Type B pancreatic cell (in vitro differentiated cells): ENCODE measurements around the gene RETN. TPM values are rescaled to one million over a fixed set of nuclear protein-coding genes. Genes with fewer than 3 reads are reported as not detected.

Experiments used
- DNase-seq: peaks from one replicate; pipeline ENCODE4 v3.0.0; 2021; ENCODE audit warnings: mixed read lengths; ENCODE audit not compliant: unreplicated experiment; ENCODE audit errors: extremely low spot score
- H3K27ac Mint-ChIP-seq: 2 replicates; pipeline ENCODE4 v1.8.0; 2021; ENCODE audit warnings: mild to moderate bottlenecking, mixed read lengths
- H3K27me3 Mint-ChIP-seq: 2 replicates; pipeline ENCODE4 v1.8.0; 2021; ENCODE audit warnings: mixed read lengths
- H3K36me3 Mint-ChIP-seq: 2 replicates; pipeline ENCODE4 v1.8.0; 2021; ENCODE audit warnings: mixed read lengths
- H3K4me1 Mint-ChIP-seq: one replicate; pipeline ENCODE4 v1.8.0; 2021; ENCODE audit warnings: mixed read lengths; ENCODE audit not compliant: unreplicated experiment
- H3K4me3 Mint-ChIP-seq: 2 replicates; pipeline ENCODE4 v1.8.0; 2021; ENCODE audit warnings: mild to moderate bottlenecking, mixed read lengths
- H3K9me3 Mint-ChIP-seq: 2 replicates; pipeline ENCODE4 v1.8.0; 2021; ENCODE audit warnings: mixed read lengths
- total RNA-seq: library from RNA; stranded (reverse); gene quantifications from 2 replicates; pipeline ENCODE4 v1.2.1, GENCODE V29; 2021; ENCODE audit warnings: low replicate concordance
- TF ChIP-seq, protein P1 (sequence below): fragments of 200-600 bp; sonication (generic); conservative IDR thresholded peaks from 2 replicates; pipeline ENCODE4 v1.5.0; 2021; ENCODE audit warnings: antibody characterized with exemption, mild to moderate bottlenecking

The RETN gene
- total RNA-seq, 1 donor from 2014 or later = not detected

DNA sequence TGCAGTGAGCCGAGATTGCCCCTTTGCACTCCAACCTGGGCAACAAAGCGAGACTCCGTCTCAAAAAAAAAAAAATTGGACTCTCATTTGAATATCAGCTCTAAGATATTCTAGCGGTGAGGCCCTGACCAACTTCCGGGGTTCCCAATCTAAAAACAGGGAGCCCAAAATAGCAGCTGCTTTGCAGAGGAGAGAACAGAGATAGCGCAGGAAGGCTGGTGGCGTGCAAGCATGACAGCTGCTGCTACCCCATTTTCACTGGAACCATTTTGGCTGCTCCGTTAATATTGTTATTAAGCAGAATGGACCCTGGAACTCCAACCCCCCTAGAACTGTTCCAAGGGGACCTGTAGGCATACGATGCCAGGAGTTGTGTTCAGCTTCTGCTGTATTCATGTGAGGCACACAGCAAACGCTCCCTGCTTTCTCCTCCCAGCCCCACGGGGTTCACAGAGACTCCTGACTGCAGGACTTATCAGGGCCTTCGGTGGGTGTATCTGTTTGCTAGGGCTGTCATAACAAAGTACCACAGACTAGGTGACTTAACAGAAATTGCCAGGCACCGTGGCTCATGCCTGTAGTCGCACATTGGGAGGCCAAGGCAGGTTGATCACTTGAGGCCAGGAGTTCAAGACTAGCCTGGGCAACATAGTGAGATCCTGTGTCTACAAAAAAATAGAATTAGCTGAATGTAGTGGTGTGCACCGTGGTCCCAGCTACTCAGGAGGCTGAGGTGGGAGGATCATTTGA lies 20.4 kb upstream of the RETN start:
- no peaks in the 10 kb centered on the region for H3K9me3 Mint-ChIP-seq
- no peak for DNase-seq
- peaks cover 11% of the 10 kb centered on the region for H3K4me1 Mint-ChIP-seq
- TF ChIP-seq, protein P1, sequence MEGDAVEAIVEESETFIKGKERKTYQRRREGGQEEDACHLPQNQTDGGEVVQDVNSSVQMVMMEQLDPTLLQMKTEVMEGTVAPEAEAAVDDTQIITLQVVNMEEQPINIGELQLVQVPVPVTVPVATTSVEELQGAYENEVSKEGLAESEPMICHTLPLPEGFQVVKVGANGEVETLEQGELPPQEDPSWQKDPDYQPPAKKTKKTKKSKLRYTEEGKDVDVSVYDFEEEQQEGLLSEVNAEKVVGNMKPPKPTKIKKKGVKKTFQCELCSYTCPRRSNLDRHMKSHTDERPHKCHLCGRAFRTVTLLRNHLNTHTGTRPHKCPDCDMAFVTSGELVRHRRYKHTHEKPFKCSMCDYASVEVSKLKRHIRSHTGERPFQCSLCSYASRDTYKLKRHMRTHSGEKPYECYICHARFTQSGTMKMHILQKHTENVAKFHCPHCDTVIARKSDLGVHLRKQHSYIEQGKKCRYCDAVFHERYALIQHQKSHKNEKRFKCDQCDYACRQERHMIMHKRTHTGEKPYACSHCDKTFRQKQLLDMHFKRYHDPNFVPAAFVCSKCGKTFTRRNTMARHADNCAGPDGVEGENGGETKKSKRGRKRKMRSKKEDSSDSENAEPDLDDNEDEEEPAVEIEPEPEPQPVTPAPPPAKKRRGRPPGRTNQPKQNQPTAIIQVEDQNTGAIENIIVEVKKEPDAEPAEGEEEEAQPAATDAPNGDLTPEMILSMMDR = no peak
- H3K4me3 Mint-ChIP-seq = no peak overlapping the region
- no peak overlapping the region for H3K27ac Mint-ChIP-seq
- H3K27me3 Mint-ChIP-seq = peaks cover 9% of the 10 kb centered on the region
- no peaks in the 10 kb centered on the region for H3K36me3 Mint-ChIP-seq

DNA sequence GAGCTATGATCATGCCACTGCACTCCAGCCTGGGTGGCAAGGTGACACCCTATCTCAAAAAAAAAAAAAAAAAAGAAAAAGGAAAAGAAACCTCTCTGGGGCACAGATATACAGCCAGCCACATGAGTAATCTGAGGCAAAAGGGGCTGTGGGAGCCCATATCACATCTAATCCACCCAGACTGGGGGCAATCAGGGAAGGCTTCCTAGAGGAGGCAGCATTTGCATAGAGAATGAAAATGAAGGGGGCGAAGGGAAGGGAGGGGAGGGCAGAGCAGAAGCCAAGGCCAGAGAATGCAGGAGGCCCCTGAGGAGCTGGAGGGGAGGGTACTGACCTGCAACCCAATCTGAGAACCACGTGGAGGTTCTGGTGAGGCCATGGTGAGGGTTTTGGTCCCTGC lies 18.7 kb upstream of the RETN start:
- no peak overlapping the region for H3K4me3 Mint-ChIP-seq
- peaks cover 14% of the 10 kb centered on the region for H3K4me1 Mint-ChIP-seq
- TF ChIP-seq, protein P1 = no peak
- H3K27ac Mint-ChIP-seq = no peak overlapping the region
- H3K9me3 Mint-ChIP-seq = no peaks in the 10 kb centered on the region
- no peaks in the 10 kb centered on the region for H3K36me3 Mint-ChIP-seq
- peaks cover 9% of the 10 kb centered on the region for H3K27me3 Mint-ChIP-seq
- no peak for DNase-seq

DNA sequence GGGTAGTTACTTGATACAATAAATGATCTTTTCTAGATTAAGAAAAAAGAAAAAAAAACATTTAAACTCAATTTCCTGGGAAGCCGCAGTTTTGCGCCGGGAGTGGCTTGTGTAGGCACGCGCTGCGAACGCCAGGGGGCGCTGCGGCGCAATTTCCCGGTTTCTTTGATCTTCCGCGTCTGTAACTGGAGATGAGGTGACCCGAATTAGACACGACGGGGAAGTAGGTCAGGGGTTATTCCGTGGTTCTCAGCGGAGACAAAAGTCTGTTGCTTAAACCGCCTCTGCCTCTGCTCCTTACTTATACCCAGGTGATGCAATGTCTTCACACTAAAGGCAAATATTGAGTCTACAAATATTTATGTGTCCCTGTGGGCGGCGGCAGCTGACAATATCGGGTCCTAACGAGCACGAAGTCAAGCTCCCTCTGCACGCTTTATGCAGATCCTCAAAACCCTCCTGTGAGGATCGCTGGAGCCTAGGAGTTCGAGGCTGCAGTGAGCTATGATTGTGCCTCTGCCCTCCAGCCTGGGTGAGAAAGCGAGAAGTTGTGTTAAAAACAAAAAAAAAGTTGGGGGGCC lies 16.7 kb upstream of the RETN start:
- peaks cover 9% of the 10 kb centered on the region for H3K27me3 Mint-ChIP-seq
- H3K9me3 Mint-ChIP-seq = no peaks in the 10 kb centered on the region
- no peaks in the 10 kb centered on the region for H3K36me3 Mint-ChIP-seq
- peak; percentile 92 for DNase-seq
- H3K4me3 Mint-ChIP-seq = peak overlapping the region; percentile 79
- H3K4me1 Mint-ChIP-seq = peaks cover 14% of the 10 kb centered on the region
- TF ChIP-seq, protein P1 = peak; percentile 100
- H3K27ac Mint-ChIP-seq = peak overlapping the region; percentile 74

DNA sequence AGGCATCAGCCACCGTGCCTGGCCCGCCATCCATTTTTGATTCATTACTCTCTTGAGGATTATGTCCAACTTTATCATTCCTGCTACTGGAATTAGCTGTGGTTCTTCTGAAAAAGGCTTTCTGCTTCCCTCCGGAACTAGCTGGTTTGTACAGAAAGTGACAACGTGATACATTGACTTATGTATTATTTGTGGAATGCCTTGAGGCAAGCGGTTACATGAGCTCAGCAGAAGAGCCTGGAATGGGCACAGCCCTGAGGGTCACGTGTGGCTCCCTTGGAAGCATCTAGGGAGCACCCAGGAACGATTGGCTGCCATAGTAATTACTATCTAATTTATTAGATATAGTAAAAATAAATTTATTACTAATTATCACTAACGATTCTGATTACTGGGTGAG lies 14.4 kb upstream of the RETN start:
- H3K4me1 Mint-ChIP-seq = peaks cover 14% of the 10 kb centered on the region
- H3K27me3 Mint-ChIP-seq = peaks cover 9% of the 10 kb centered on the region
- peak overlapping the region; percentile 23 for H3K4me3 Mint-ChIP-seq
- peak overlapping the region; percentile 71 for H3K27ac Mint-ChIP-seq
- DNase-seq = no peak
- TF ChIP-seq, protein P1 = no peak
- H3K9me3 Mint-ChIP-seq = no peaks in the 10 kb centered on the region
- no peaks in the 10 kb centered on the region for H3K36me3 Mint-ChIP-seq

DNA sequence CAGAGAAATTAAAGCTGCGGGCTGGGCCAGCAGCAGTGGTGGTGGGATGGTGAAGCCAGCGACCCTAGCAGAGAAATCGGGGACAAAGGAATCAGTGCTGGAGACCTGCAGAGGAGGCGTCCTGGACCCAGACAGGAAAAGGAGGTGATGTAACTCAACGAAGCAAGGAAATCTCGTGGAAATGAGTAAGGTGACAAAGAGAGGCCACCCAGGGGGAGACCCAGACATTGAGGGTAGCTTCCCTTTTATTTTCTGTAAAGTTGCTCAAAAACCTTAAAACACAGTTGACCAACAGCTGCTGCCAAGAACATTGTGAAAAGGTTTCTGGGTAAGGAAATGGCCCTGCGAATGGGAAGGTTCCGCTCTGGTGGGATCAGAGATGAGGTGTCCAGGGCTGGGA lies 13.3 kb upstream of the RETN start:
- DNase-seq = no peak
- Mint-ChIP-seq H3K4me3 (no peak overlapping the region), H3K36me3 (no peaks in the 10 kb centered on the region), H3K27me3 (peaks cover 9% of the 10 kb centered on the region), H3K4me1 (peaks cover 14% of the 10 kb centered on the region), H3K9me3 (no peaks in the 10 kb centered on the region), H3K27ac (no peak overlapping the region)
- TF ChIP-seq, protein P1 = no peak
